Smooth muscle cell (in vitro differentiated cells): ENCODE results near the gene ASXL1. TPM values are rescaled to one million over a fixed set of nuclear protein-coding genes. Genes with fewer than 3 reads are reported as not detected.

Source experiments
- DNase-seq: peaks from one replicate; lab custom pipeline; 2025; ENCODE audit not compliant: unreplicated experiment; lab: John Stamatoyannopoulos, UW
- H2AFZ ChIP-seq: fragments of 200-600 bp; sonication (generic); 2 replicates; pipeline ENCODE4 v1.6.0; 2016; ENCODE audit warnings: antibody characterized with exemption, low read depth, mild to moderate bottlenecking
- H3F3A ChIP-seq: fragments of 200-600 bp; sonication (generic); 2 replicates; pipeline ENCODE4 v1.6.0; 2017; ENCODE audit warnings: antibody characterized with exemption, low read depth
- H3K27ac ChIP-seq: fragments of 200-600 bp; sonication (generic); 2 replicates; pipeline ENCODE4 v1.5.1; 2016; ENCODE audit warnings: low read depth, mild to moderate bottlenecking
- H3K27me3 ChIP-seq: fragments of 200-600 bp; sonication (generic); 2 replicates; pipeline ENCODE4 v1.6.1; 2016; ENCODE audit warnings: low read depth, mild to moderate bottlenecking
- H3K36me3 ChIP-seq: fragments of 200-600 bp; sonication (generic); 2 replicates; pipeline ENCODE4 v1.5.1; 2016; ENCODE audit warnings: low read depth
- H3K4me1 ChIP-seq: fragments of 200-600 bp; sonication (generic); 2 replicates; pipeline ENCODE4 v1.5.1; 2016; ENCODE audit warnings: low read depth
- H3K4me2 ChIP-seq: fragments of 200-600 bp; sonication (generic); 2 replicates; pipeline ENCODE4 v1.6.0; 2016; ENCODE audit warnings: mild to moderate bottlenecking
- H3K4me3 ChIP-seq: fragments of 200-600 bp; sonication (generic); 2 replicates; pipeline ENCODE4 v1.5.1; 2016; ENCODE audit warnings: mild to moderate bottlenecking
- H3K79me2 ChIP-seq: fragments of 200-600 bp; sonication (generic); 2 replicates; pipeline ENCODE4 v1.6.0; 2016; ENCODE audit warnings: low read depth, mild to moderate bottlenecking
- H3K9ac ChIP-seq: fragments of 200-600 bp; sonication (generic); 2 replicates; pipeline ENCODE4 v1.6.0; 2016; ENCODE audit warnings: low read depth
- H3K9me3 ChIP-seq: fragments of 200-600 bp; sonication (generic); replicated peaks from 2 replicates; pipeline ENCODE4 v1.5.1; 2016; ENCODE audit warnings: low read depth
- H4K20me1 ChIP-seq: fragments of 200-600 bp; sonication (generic); 2 replicates; pipeline ENCODE4 v1.6.0; 2016; ENCODE audit warnings: low read depth
- WGBS: methylation state at CpG from one replicate; pipeline ENCODE4 v1.1.7; 2016; ENCODE audit warnings: low lambda C conversion rate; 5-methylcytosine and 5-hydroxymethylcytosine counted together
- polyA plus RNA-seq: library from polyadenylated mRNA; unstranded; fragments of >200 nt; fragmentation: Nextera tagmentation; extraction: Ambion mirVana; gene quantifications from 2 replicates; pipeline ENCODE4 v1.2.1, GENCODE V29; 2016
- total RNA-seq: library from RNA; depleted of rRNA; stranded (reverse); fragments of >200 nt; gene quantifications from 2 replicates; pipeline ENCODE4 v1.2.3, GENCODE V29; 2014
- TF ChIP-seq, protein P1 (sequence below): fragments of 200-600 bp; sonication (generic); IDR thresholded peaks from 2 replicates; pipeline ENCODE4 v1.5.1; 2017; ENCODE audit warnings: borderline replicate concordance, mild to moderate bottlenecking, antibody characterized with exemption; ENCODE audit not compliant: insufficient read depth, poor library complexity, severe bottlenecking

The ASXL1 gene
- total and polyA plus RNA-seq, 2 experiments from 2014 or later = 46.5 to 62.1 TPM

DNA sequence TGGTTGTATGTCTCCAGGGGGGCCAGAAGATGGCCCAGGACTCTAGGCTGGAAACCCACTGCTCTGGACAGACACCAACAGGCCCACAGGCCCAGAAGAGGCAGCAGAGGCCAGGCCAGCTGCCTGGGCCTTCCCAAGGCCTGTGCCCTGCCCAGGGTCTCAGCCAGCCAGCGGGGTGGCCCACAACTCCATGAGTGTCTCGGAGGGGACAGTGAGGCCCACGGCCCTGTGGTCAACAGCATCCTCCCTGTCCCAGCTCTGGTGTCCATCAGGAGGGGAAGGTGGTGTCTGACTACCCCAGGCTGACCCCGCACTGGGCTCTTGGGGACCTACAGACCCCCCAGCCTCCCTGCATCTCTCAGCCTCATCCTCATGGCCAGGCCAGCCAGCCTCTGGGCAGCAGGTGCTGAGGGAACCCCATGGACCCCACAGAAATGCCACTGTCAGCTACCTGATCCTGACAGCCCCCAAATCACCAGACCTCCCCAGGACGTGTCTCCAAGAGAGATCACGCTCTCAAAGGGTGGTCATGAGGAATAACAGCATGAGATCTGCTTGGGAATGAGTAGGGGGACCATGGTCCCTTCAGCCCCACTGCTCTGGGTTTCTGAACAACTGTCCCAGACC lies 114.6 kb downstream of the ASXL1 start:
- peaks cover 90% of the 10 kb centered on the region for H3K79me2 ChIP-seq
- TF ChIP-seq, protein P1, sequence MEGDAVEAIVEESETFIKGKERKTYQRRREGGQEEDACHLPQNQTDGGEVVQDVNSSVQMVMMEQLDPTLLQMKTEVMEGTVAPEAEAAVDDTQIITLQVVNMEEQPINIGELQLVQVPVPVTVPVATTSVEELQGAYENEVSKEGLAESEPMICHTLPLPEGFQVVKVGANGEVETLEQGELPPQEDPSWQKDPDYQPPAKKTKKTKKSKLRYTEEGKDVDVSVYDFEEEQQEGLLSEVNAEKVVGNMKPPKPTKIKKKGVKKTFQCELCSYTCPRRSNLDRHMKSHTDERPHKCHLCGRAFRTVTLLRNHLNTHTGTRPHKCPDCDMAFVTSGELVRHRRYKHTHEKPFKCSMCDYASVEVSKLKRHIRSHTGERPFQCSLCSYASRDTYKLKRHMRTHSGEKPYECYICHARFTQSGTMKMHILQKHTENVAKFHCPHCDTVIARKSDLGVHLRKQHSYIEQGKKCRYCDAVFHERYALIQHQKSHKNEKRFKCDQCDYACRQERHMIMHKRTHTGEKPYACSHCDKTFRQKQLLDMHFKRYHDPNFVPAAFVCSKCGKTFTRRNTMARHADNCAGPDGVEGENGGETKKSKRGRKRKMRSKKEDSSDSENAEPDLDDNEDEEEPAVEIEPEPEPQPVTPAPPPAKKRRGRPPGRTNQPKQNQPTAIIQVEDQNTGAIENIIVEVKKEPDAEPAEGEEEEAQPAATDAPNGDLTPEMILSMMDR = no peak
- no peaks in the 10 kb centered on the region for H3K36me3 ChIP-seq
- no peak overlapping the region for H2AFZ ChIP-seq
- no peak overlapping the region for H3K9ac ChIP-seq
- H3K4me1 ChIP-seq = peaks cover 44% of the 10 kb centered on the region
- H3F3A ChIP-seq = peaks cover 29% of the 10 kb centered on the region
- no peaks in the 10 kb centered on the region for H3K27me3 ChIP-seq
- no peak overlapping the region for H3K4me3 ChIP-seq
- no peak overlapping the region for H3K4me2 ChIP-seq
- 94% methylated on average over 6 of the region's 6 CpGs for WGBS
- H4K20me1 ChIP-seq = peaks cover 53% of the 10 kb centered on the region
- H3K9me3 ChIP-seq = no peaks in the 10 kb centered on the region
- DNase-seq = no peak
- peak overlapping the region; percentile 98 for H3K27ac ChIP-seq

DNA sequence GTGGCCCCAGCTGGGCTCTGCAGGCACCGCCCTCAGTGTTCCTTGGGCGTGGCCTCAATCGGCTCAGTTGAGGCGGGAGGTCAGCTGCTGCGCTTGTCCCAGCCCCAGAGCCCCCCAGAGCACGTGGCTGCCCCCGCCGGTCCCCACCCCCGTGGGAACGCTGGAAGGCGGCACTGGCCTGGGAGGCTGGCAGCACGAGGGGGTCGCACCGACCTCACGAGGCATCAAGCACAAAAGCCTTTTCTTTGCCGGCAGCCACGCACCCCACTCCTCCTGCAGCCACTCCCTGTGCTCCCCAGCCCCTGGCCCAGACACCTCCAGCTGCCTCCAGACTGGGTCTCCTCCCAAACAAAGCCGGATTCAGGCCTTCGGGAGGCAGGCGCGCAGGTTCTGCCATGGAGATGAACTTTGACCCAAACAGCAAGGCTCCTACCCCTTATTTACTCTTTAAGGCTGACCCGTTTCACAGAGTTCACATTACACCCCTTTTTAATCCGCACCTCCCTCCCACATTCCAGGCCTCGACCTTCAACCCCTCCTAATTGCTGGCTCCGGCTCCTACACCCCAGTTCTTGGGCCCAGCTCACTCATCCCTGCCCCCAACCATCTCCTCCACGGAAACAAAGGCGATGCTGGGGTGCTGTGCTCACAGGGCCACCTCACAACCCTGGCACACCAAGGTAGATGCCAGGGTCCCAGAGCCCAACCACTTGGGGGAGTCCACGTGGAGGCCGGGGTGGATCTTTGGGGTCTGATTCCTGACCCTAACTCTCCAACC lies 115.3 kb downstream of the ASXL1 start:
- Histone ChIP-seq H4K20me1 (peaks cover 60% of the 10 kb centered on the region), H3K79me2 (peaks cover 90% of the 10 kb centered on the region)
- WGBS = 94% methylated on average over 29 of the region's 29 CpGs

DNA sequence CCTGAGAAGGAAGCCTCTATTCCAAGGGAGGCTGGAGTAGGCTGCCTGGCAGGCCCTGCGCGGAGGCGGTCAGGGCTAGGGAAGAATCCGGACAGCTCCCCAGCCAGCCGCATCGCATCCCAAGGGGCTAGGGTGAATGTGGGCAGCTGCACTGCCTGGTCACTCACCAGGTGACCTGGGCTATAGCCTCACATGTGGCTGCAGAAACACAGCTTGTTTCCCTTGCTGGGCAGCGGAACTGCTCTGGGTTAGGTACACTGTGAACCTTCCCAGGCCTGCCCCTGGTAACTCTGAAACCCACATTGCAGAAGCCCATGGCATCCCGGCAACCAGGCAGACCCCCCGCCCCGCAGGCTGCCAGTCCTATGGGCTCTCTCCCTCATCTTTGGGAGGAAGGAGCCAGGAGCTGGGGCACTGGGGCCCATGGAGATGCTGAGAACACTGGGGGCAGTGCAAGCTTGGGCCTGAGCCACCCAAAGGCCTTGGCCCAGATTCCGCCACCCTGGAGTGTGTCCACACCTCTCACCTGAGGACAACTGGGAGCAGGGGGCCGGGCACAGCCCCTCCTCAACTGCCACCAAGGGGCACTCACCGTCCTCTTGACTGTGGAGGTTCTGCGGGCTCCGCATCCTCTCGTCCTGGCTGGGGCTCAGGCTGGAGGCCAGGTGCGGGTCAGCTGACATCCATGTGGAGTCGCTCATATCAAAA lies 116.0 kb downstream of the ASXL1 start:
- Histone ChIP-seq H3K4me3 (no peak overlapping the region), H3K9ac (peak overlapping the region; percentile 88), H3K36me3 (no peaks in the 10 kb centered on the region), H3K4me2 (peak overlapping the region; percentile 89), H3K27ac (peak overlapping the region; percentile 98), H3K27me3 (no peaks in the 10 kb centered on the region), H3K79me2 (peaks cover 90% of the 10 kb centered on the region), H3F3A (peaks cover 33% of the 10 kb centered on the region), H3K4me1 (peaks cover 44% of the 10 kb centered on the region), H3K9me3 (no peaks in the 10 kb centered on the region), H2AFZ (no peak overlapping the region), H4K20me1 (peaks cover 68% of the 10 kb centered on the region)
- WGBS = 94% methylated on average over 18 of the region's 18 CpGs
- DNase-seq = no peak
- TF ChIP-seq, protein P1 = no peak

More for the DNA sequence above, 115.3 kb downstream of the ASXL1 start:
- Histone ChIP-seq H3K4me2 (peak overlapping the region; percentile 89), H3K36me3 (no peaks in the 10 kb centered on the region), H3K27ac (peak overlapping the region; percentile 98), H3K9me3 (no peaks in the 10 kb centered on the region), H2AFZ (no peak overlapping the region), H3K4me1 (peaks cover 44% of the 10 kb centered on the region), H3K4me3 (no peak overlapping the region), H3K27me3 (no peaks in the 10 kb centered on the region), H3F3A (peaks cover 31% of the 10 kb centered on the region), H3K9ac (no peak overlapping the region)
- TF ChIP-seq, protein P1 = no peak
- no peak for DNase-seq
